PC-9 (cell line): ENCODE data around the gene BOC. TPM values are rescaled to one million over a fixed set of nuclear protein-coding genes. Genes with fewer than 3 reads are reported as not detected.
"Not testable (repeated sequence)": the region's sequence is repeated elsewhere in the genome, so short reads cannot be mapped to it uniquely, and the experiment has no call there.

ENCODE experiments used
- BruUV-seq: library from RNA; stranded (reverse); fragments of 400-500 nt; replicated peaks from 2 replicates; lab custom pipeline; 2021; lab: Mats Ljungman, UMichigan
- CTCF ChIA-PET: fragments of 300-600 bp; sonication (Branson Sonifier 250); formaldehyde crosslinking; loops from one replicate; lab custom pipeline; 2022; ENCODE audit warnings: antibody characterized with exemption; lab: Charles Lee
- POLR2A ChIA-PET: fragments of 300-600 bp; sonication (Branson Sonifier 250); formaldehyde crosslinking; loops from one replicate; lab custom pipeline; 2022; ENCODE audit warnings: antibody characterized with exemption; ENCODE audit not compliant: unreplicated experiment; lab: Charles Lee
- DNase-seq, 2 experiments: peaks; one replicate each; pipeline versions ENCODE4 v3.0.0 to v3.0.0-alpha.2; 2015 to 2022; ENCODE audit warnings: mixed read lengths in 1 of 2
- H2AFZ ChIP-seq: fragments of 200-600 bp; sonication (generic); 2 replicates; pipeline ENCODE4 v1.8.1; 2017; ENCODE audit warnings: antibody characterized with exemption
- H3F3A ChIP-seq: fragments of 200-600 bp; sonication (generic); 2 replicates; pipeline ENCODE4 v1.8.1; 2017; ENCODE audit warnings: antibody characterized with exemption, mild to moderate bottlenecking, low read depth; ENCODE audit not compliant: insufficient read depth
- H3K27ac ChIP-seq: fragments of 200-600 bp; sonication (generic); 2 replicates; pipeline ENCODE4 v1.6.1; 2016; ENCODE audit warnings: mixed run types
- H3K27me3 ChIP-seq: fragments of 200-600 bp; sonication (generic); 2 replicates; pipeline ENCODE4 v1.6.1; 2016; ENCODE audit warnings: low read depth, mixed run types; ENCODE audit not compliant: insufficient read depth
- H3K36me3 ChIP-seq: fragments of 200-600 bp; sonication (generic); 2 replicates; pipeline ENCODE4 v1.6.1; 2016; ENCODE audit warnings: low read depth, mixed run types
- H3K4me1 ChIP-seq: fragments of 200-600 bp; sonication (generic); replicated peaks from 2 replicates; pipeline ENCODE4 v1.6.1; 2016; ENCODE audit warnings: mixed run types; ENCODE audit not compliant: insufficient read depth
- H3K4me2 ChIP-seq: fragments of 200-600 bp; sonication (generic); 2 replicates; pipeline ENCODE4 v1.6.1; 2017; ENCODE audit warnings: mixed run types
- H3K4me3 ChIP-seq: fragments of 200-600 bp; sonication (generic); 2 replicates; pipeline ENCODE4 v1.6.1; 2016; ENCODE audit warnings: mixed run types
- H3K79me2 ChIP-seq: fragments of 200-600 bp; sonication (generic); 2 replicates; pipeline ENCODE4 v1.6.1; 2017; ENCODE audit warnings: low read depth, mixed run types
- H3K9me2 ChIP-seq: fragments of 200-600 bp; sonication (generic); 2 replicates; pipeline ENCODE4 v1.8.1; 2017; ENCODE audit warnings: mild to moderate bottlenecking; ENCODE audit not compliant: insufficient read depth
- H3K9me3 ChIP-seq: fragments of 200-600 bp; sonication (generic); 2 replicates; pipeline ENCODE4 v1.8.1; 2016; ENCODE audit warnings: low read depth; ENCODE audit not compliant: insufficient read depth
- H4K20me1 ChIP-seq: fragments of 200-600 bp; sonication (generic); 2 replicates; pipeline ENCODE4 v1.8.1; 2017; ENCODE audit not compliant: insufficient read depth
- EZH2 ChIP-seq: fragments of 200-600 bp; sonication (generic); IDR thresholded peaks from 2 replicates; pipeline ENCODE4 v1.8.0; 2017; ENCODE audit warnings: antibody characterized with exemption, low read depth
- intact Hi-C: fragments of 100-400 bp; cut with micrococcal nuclease; formaldehyde crosslinking; loops from one replicate; pipeline ENCODE4 v1.10.0; 2022; ENCODE audit not compliant: unreplicated experiment
- total RNA-seq: library from RNA; stranded (reverse); gene quantifications from 2 replicates; pipeline ENCODE4 v1.2.3, GENCODE V29; 2021
- TF ChIP-seq, protein P1 (sequence below): fragments of 200-600 bp; sonication (generic); conservative IDR thresholded peaks from 2 replicates; pipeline ENCODE4 v1.6.1; 2017; ENCODE audit warnings: mixed run types, antibody characterized with exemption, mild to moderate bottlenecking, moderate library complexity

The BOC gene
- total RNA-seq, 1 experiment from 2014 or later, result 3.0 TPM

DNA sequence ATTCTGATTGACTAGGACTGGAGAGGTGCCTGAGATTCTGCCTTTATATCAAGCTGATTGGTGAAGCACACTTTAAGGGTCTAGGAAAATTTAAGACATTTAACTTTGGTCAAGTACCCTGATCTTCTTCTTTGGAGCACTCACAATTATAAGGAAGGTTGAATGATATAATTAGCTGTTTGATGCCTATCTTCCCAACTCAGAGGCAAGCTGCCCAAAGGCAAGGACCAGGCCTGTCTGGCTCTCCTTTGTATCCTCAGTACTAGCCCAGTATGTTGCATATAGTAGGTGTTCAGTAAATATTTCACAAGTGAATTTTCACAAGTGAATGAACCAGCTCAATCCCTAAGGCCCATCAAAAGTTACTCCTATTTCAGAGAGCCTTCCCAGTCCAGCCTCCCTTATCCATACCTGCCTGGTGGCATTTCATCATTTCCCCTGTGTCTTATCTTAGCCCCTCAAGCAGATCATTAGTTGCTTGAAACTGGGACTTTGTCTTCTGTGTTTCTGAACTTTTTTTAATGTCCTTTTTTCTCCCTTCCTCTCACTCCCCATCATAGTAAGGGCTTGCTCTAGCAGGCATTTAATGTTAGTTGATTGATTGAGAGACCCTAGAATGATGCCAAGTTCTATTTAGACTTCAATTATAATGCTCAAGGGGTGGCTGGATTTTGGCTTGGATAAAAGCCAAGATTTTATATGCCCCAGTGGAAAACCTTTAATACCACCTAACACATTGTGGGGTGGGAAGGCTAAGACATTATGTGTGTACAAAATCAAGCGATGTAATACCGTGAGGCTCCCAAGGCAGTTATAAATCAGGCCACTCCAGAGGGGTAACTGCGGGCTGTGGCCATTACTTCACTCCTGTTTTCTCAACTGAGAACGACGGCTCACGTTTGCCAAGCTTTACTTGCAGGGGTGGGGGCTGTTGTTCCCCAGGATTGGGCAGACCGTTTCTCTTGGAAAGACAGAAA is 43.2 kb upstream of the BOC start:
- no peaks in the 10 kb centered on the region for H3K9me2 ChIP-seq
- H3F3A ChIP-seq, result no peaks in the 10 kb centered on the region
- no peaks in the 10 kb centered on the region for H3K79me2 ChIP-seq
- no peaks in the 10 kb centered on the region for H3K9me3 ChIP-seq
- H3K36me3 ChIP-seq, result no peaks in the 10 kb centered on the region
- no peak overlapping the region for H3K4me3 ChIP-seq
- H3K4me2 ChIP-seq, result no peak overlapping the region
- TF ChIP-seq EZH2, result no peak
- TF ChIP-seq, protein P1, sequence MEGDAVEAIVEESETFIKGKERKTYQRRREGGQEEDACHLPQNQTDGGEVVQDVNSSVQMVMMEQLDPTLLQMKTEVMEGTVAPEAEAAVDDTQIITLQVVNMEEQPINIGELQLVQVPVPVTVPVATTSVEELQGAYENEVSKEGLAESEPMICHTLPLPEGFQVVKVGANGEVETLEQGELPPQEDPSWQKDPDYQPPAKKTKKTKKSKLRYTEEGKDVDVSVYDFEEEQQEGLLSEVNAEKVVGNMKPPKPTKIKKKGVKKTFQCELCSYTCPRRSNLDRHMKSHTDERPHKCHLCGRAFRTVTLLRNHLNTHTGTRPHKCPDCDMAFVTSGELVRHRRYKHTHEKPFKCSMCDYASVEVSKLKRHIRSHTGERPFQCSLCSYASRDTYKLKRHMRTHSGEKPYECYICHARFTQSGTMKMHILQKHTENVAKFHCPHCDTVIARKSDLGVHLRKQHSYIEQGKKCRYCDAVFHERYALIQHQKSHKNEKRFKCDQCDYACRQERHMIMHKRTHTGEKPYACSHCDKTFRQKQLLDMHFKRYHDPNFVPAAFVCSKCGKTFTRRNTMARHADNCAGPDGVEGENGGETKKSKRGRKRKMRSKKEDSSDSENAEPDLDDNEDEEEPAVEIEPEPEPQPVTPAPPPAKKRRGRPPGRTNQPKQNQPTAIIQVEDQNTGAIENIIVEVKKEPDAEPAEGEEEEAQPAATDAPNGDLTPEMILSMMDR, result no peak
- no peaks in the 10 kb centered on the region for H4K20me1 ChIP-seq
- no peak overlapping the region for H2AFZ ChIP-seq
- no peaks in the 10 kb centered on the region for H3K4me1 ChIP-seq
- ChIA-PET CTCF (no interaction called here), POLR2A (interaction anchor here (0.6 kb wide), 1 partner anchor 57 kb away, joined by 3 read pairs; no protein-coding TSS in a partner anchor)
- no peaks in the 10 kb centered on the region for H3K27me3 ChIP-seq
- no TSS peak for BruUV-seq
- H3K27ac ChIP-seq, result no peak overlapping the region
- DNase-seq, result no peak
- intact Hi-C loops, result no loop called here

DNA sequence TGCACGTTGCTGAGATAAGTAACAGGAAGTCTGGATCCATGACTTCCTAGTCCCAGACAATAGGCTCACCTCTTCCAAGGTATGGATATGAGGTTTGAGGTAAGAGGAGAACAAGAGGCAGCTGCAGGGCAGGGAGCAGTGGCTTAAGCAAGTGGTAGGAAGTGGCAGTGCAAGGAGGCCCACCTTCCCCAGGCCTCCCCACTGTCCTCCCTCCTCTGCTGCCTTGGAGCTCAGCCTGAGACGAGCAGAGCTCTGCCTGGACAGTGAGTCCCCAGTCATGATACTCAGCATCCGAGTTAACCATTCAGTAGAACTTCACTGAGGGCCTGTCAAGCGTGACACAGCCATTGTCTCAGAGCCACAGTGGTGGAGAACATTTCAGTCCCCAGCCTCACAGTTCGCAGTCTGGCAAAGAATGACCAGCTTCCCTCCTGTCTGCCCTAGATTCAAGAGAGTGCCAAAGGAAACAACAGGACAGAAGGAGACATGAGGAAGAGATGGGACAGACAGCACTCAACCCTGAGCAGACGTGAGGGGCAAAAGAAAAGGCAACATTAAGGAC is 41.4 kb upstream of the BOC start:
- Histone ChIP-seq H3K9me2 (no peaks in the 10 kb centered on the region), H3K9me3 (no peaks in the 10 kb centered on the region), H2AFZ (no peak overlapping the region), H3K27ac (no peak overlapping the region), H3K4me2 (no peak overlapping the region), H3K36me3 (no peaks in the 10 kb centered on the region), H3K4me3 (no peak overlapping the region), H3F3A (no peaks in the 10 kb centered on the region), H4K20me1 (no peaks in the 10 kb centered on the region), H3K79me2 (no peaks in the 10 kb centered on the region), H3K4me1 (no peaks in the 10 kb centered on the region), H3K27me3 (no peaks in the 10 kb centered on the region)
- no peak for DNase-seq
- POLR2A ChIA-PET, result interaction anchor here (0.6 kb wide), 1 partner anchor 35 kb away, joined by 3 read pairs; no protein-coding TSS in a partner anchor
- no peak for TF ChIP-seq EZH2
- TF ChIP-seq, protein P1, result no peak
- intact Hi-C loops, result no loop called here
- BruUV-seq, result no TSS peak
- CTCF ChIA-PET, result no interaction called here

DNA sequence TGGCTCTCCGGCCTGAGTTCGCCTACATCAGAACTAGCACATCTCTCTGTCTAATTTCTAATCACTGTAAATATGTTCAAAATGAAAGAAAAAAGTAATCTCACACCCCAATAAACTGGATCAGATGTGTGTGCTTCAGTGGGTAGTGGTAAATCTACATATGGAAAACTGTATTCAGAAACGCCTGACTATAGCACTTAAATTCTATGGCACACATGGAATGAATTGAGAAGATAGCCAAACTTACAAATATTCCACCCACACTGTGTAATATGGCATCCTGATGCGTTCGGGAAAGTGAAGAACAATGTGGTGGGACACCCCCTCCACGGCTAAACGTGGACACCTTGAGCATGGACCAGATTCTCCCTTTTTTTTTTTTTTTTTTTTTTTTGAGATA is 40.6 kb upstream of the BOC start:
- no peak overlapping the region for H3K4me3 ChIP-seq
- no peaks in the 10 kb centered on the region for H4K20me1 ChIP-seq
- no peak for DNase-seq
- no peaks in the 10 kb centered on the region for H3K9me3 ChIP-seq
- TF ChIP-seq, protein P1, result no peak
- no peak for TF ChIP-seq EZH2
- POLR2A ChIA-PET, result no interaction called here
- no peak overlapping the region for H3K4me2 ChIP-seq
- no peaks in the 10 kb centered on the region for H3K27me3 ChIP-seq
- H3K79me2 ChIP-seq, result no peaks in the 10 kb centered on the region
- no peaks in the 10 kb centered on the region for H3K9me2 ChIP-seq
- intact Hi-C loops, result no loop called here
- H3K27ac ChIP-seq, result no peak overlapping the region
- no peaks in the 10 kb centered on the region for H3K4me1 ChIP-seq
- no peaks in the 10 kb centered on the region for H3K36me3 ChIP-seq
- H2AFZ ChIP-seq, result no peak overlapping the region
- CTCF ChIA-PET, result no interaction called here
- no peaks in the 10 kb centered on the region for H3F3A ChIP-seq
- BruUV-seq, result no TSS peak

DNA sequence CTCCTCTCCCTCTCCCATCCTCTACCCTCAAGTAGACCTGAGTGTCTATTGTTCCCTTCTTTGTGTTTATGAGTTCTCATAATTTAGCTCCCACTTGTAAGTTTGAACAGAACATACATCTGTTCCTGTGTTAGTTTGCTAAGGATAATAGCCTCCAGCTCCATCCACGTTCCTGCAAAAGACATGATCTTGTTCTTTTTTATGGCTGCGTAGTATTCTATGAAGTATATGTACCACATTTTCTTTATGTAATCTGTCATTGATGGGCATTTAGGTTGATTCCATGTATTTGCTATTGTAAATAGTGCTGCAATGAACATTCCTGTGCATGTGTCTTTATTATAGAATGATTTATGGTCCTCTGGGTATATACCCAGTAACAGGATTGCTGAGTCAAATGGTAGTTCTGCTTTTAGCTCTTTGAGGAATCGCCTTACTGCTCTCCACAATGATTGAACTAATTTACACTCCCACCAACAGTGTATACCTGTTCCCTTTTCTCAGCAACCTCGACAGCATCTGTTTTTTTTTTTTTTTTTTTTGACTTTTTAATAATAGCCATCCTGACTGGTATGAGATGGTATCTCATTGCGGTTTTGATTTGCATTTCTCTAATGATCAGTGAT is 39.6 kb upstream of the BOC start:
- H3K27me3 ChIP-seq, POLR2A ChIA-PET, H3K79me2 ChIP-seq, H4K20me1 ChIP-seq, H3K9me2 ChIP-seq, BruUV-seq, H3K4me2 ChIP-seq, H3F3A ChIP-seq, DNase-seq, H3K4me3 ChIP-seq, H3K9me3 ChIP-seq, H3K4me1 ChIP-seq, intact Hi-C loops, H2AFZ ChIP-seq, H3K36me3 ChIP-seq, H3K27ac ChIP-seq: not testable (repeated sequence)
- CTCF ChIA-PET, result interaction anchor here (0.7 kb wide), 1 partner anchor 38 kb away, joined by 3 read pairs; no protein-coding TSS in a partner anchor
